Calu3 (cell line): ENCODE data around the gene ANKRA2. TPM values are rescaled to one million over a fixed set of nuclear protein-coding genes. Genes with fewer than 3 reads are reported as not detected.
A peak's percentile ranks its signal among the peaks of the same experiment; 100 is the strongest.
"Not testable (repeated sequence)": the region's sequence is repeated elsewhere in the genome, so short reads cannot be mapped to it uniquely, and the experiment has no call there.

Source experiments
- BruUV-seq: library from RNA; stranded (reverse); fragments of 400-500 nt; replicated peaks from 2 replicates; lab custom pipeline; 2021; lab: Mats Ljungman, UMichigan
- CTCF ChIA-PET: fragments of 300-600 bp; sonication (Branson Sonifier 250); formaldehyde crosslinking; loops from one replicate; lab custom pipeline; 2022; ENCODE audit warnings: antibody characterized with exemption; lab: Charles Lee
- DNase-seq: peaks from one replicate; pipeline ENCODE4 v3.0.0; 2022
- H3K27ac Mint-ChIP-seq: one replicate; pipeline ENCODE4 v1.8.0; 2022; ENCODE audit warnings: mixed read lengths; ENCODE audit not compliant: unreplicated experiment
- H3K27me3 Mint-ChIP-seq: one replicate; pipeline ENCODE4 v1.8.0; 2022; ENCODE audit warnings: mixed read lengths; ENCODE audit not compliant: unreplicated experiment
- H3K36me3 Mint-ChIP-seq: one replicate; pipeline ENCODE4 v1.8.0; 2022; ENCODE audit warnings: mild to moderate bottlenecking, moderate library complexity, mixed read lengths; ENCODE audit not compliant: insufficient read depth, unreplicated experiment
- H3K4me1 Mint-ChIP-seq: one replicate; pipeline ENCODE4 v1.8.0; 2022; ENCODE audit warnings: mild to moderate bottlenecking, low read depth, mixed read lengths; ENCODE audit not compliant: unreplicated experiment
- H3K4me3 Mint-ChIP-seq: one replicate; pipeline ENCODE4 v1.8.0; 2022; ENCODE audit warnings: mild to moderate bottlenecking, low read depth, moderate library complexity, mixed read lengths; ENCODE audit not compliant: unreplicated experiment
- H3K9me3 Mint-ChIP-seq: one replicate; pipeline ENCODE4 v1.8.0; 2022; ENCODE audit warnings: low read depth, mixed read lengths; ENCODE audit not compliant: unreplicated experiment
- intact Hi-C: fragments of 100-400 bp; cut with micrococcal nuclease; formaldehyde crosslinking; loops from one replicate; pipeline ENCODE4 v1.10.0; 2022; ENCODE audit not compliant: unreplicated experiment
- total RNA-seq: library from RNA; stranded (reverse); gene quantifications from 2 replicates; pipeline ENCODE4 v1.2.3, GENCODE V29; 2022
- TF ChIP-seq, protein P1 (sequence below): fragments of 200-600 bp; IDR thresholded peaks from one replicate; pipeline ENCODE4 v1.8.0; 2022; ENCODE audit warnings: antibody characterized with exemption; ENCODE audit not compliant: unreplicated experiment

The ANKRA2 gene
- total RNA-seq, 1 experiment from 2014 or later: 26.5 TPM

DNA sequence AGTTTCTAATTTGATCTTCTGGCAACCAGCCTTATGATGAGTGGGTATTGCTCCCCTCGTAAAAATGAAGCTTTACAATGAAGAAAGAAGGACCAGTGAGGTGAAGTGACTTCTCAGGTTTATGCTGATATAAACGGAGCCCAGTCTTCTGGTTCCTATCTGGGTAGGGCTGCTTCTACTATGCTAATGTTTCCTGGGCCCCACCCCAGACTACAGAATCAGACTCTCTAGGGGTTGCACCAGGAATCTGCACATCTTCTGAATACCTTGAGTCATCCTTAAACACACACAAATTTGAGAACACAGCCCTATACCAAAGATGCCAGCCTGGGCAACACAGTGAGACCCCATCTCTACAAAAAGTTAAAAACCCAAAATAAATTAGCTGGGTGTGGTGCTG, 51.0 kb downstream of the ANKRA2 start:
- CTCF ChIA-PET: interaction anchor here (0.6 to 1.4 kb wide), 3 partner anchors 15 to 109 kb away, joined by 3 to 4 read pairs (median 3); no protein-coding TSS in a partner anchor
- peak overlapping the region; percentile 75 for H3K27ac Mint-ChIP-seq
- H3K36me3 Mint-ChIP-seq: peaks cover 20% of the 10 kb centered on the region
- peaks cover 36% of the 10 kb centered on the region for H3K4me1 Mint-ChIP-seq
- BruUV-seq: no TSS peak
- no peaks in the 10 kb centered on the region for H3K27me3 Mint-ChIP-seq
- TF ChIP-seq, protein P1, sequence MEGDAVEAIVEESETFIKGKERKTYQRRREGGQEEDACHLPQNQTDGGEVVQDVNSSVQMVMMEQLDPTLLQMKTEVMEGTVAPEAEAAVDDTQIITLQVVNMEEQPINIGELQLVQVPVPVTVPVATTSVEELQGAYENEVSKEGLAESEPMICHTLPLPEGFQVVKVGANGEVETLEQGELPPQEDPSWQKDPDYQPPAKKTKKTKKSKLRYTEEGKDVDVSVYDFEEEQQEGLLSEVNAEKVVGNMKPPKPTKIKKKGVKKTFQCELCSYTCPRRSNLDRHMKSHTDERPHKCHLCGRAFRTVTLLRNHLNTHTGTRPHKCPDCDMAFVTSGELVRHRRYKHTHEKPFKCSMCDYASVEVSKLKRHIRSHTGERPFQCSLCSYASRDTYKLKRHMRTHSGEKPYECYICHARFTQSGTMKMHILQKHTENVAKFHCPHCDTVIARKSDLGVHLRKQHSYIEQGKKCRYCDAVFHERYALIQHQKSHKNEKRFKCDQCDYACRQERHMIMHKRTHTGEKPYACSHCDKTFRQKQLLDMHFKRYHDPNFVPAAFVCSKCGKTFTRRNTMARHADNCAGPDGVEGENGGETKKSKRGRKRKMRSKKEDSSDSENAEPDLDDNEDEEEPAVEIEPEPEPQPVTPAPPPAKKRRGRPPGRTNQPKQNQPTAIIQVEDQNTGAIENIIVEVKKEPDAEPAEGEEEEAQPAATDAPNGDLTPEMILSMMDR: no peak
- H3K9me3 Mint-ChIP-seq: no peaks in the 10 kb centered on the region
- H3K4me3 Mint-ChIP-seq: peak overlapping the region; percentile 51
- intact Hi-C loops: loop anchor here (2.0 kb wide), 1 partner anchor 50 kb away; the partner anchor contains the start of genes ANKRA2 and UTP15
- no peak for DNase-seq

DNA sequence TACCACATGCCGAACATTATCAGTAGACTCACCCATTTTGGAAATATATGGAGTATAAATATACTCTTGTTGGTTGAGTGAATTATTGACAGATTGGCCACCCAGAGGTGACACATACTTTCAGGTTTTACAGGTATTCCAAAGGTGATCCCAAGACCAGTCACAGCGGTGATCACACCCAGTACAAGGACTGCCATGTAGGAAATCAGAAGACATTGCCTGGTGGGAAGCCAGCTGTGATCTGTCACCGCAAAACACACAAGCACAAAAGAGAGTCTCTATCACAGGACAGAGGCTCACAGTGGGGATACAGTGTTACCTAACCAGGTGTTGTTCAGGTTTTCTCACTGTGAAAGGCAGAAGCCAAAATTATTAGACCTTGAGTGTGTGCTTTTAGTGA, 51.4 kb downstream of the ANKRA2 start:
- peak overlapping the region; percentile 51 for H3K4me3 Mint-ChIP-seq
- peaks cover 17% of the 10 kb centered on the region for H3K36me3 Mint-ChIP-seq
- no peaks in the 10 kb centered on the region for H3K27me3 Mint-ChIP-seq
- CTCF ChIA-PET: interaction anchor here (0.6 to 1.2 kb wide), 2 partner anchors 17 to 50 kb away, joined by 3 to 5 read pairs; no protein-coding TSS in a partner anchor
- TF ChIP-seq, protein P1: no peak
- H3K27ac Mint-ChIP-seq: peak overlapping the region; percentile 75
- no TSS peak for BruUV-seq
- H3K9me3 Mint-ChIP-seq: no peaks in the 10 kb centered on the region
- H3K4me1 Mint-ChIP-seq: peaks cover 31% of the 10 kb centered on the region
- intact Hi-C loops: loop anchor here (2.0 kb wide), 1 partner anchor 51 kb away; the partner anchor contains the start of genes ANKRA2 and UTP15
- DNase-seq: peak; percentile 75

DNA sequence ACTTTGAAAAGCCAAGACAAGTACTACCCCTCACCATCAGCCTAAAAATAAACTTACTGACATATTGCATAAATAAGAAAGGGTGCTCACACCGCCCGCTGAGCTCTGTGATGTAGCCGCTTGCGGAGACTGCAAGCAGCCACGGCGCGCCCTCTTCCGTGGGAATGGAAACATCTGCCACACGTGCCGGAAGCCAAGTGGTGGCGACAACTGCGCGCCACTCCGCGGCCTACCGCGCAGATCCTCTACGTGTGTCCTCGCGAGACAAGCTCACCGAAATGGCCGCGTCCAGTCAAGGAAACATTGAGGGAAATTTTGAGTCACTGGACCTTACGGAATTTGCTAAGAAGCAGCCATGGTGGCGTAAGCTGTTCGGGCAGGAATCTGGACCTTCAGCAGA, 56.9 kb downstream of the ANKRA2 start:
- BruUV-seq, DNase-seq, intact Hi-C loops, H3K4me3 Mint-ChIP-seq, H3K27me3 Mint-ChIP-seq, H3K9me3 Mint-ChIP-seq, CTCF ChIA-PET, H3K27ac Mint-ChIP-seq: not testable (repeated sequence)
- Mint-ChIP-seq H3K4me1 (peaks cover 11% of the 10 kb centered on the region), H3K36me3 (peaks cover 27% of the 10 kb centered on the region)

DNA sequence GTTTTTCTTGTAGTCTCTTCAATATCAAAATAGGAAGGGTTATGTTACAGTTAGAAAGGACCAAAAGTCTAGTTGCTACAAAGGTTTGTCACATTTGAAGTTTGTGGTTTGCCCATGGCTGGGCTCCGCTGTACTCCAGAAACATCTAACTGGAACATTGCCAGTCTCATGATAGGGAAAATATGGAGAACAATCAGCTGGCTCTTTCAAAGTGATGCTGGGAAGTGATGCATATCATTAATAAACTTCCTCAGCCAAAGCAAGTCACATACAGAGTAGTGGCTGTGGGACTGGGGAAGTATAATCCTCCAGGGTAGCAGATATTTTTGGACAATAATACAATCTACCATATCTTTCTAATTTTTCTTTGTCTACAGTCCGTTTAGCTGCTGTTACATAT, 58.4 kb downstream of the ANKRA2 start:
- H3K4me3 Mint-ChIP-seq: no peak overlapping the region
- H3K27ac Mint-ChIP-seq: no peak overlapping the region
- no peak for DNase-seq
- peaks cover 42% of the 10 kb centered on the region for H3K36me3 Mint-ChIP-seq
- no peaks in the 10 kb centered on the region for H3K4me1 Mint-ChIP-seq
- no peaks in the 10 kb centered on the region for H3K27me3 Mint-ChIP-seq
- BruUV-seq: no TSS peak
- TF ChIP-seq, protein P1: no peak
- no peaks in the 10 kb centered on the region for H3K9me3 Mint-ChIP-seq
- CTCF ChIA-PET: no interaction called here
- intact Hi-C loops: no loop called here

DNA sequence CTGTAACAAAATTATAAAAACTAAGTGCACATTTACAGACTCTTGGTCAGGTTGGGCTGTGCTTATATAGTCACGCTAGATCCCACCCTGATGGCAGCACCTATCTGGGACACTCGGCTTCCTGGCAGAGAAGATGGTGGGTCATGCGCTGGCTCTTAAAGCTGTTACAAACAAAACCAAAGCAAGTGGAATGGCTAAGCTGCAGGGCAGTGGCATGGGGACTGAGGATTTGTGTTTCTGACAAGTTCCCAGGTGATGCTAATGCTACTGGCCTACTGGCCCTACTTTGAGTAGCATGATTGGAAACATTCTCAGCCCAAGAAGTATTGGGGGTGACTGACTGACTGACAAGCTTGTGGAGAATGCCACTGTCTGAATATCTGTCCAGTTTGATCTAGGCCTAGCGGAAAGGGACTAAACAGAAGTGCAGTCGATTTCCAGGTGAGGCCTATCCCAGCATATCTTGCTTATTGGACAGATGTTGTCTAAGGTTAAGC, 58.9 kb downstream of the ANKRA2 start:
- Mint-ChIP-seq H3K36me3 (peaks cover 47% of the 10 kb centered on the region), H3K27me3 (no peaks in the 10 kb centered on the region), H3K27ac (no peak overlapping the region), H3K9me3 (no peaks in the 10 kb centered on the region), H3K4me1 (peaks cover 3% of the 10 kb centered on the region), H3K4me3 (no peak overlapping the region)
- intact Hi-C loops: no loop called here
- CTCF ChIA-PET: no interaction called here
- no peak for DNase-seq
- TF ChIP-seq, protein P1: no peak
- no TSS peak for BruUV-seq
